ENCODE data around the gene GUCY2C.

The GUCY2C gene

DNA sequence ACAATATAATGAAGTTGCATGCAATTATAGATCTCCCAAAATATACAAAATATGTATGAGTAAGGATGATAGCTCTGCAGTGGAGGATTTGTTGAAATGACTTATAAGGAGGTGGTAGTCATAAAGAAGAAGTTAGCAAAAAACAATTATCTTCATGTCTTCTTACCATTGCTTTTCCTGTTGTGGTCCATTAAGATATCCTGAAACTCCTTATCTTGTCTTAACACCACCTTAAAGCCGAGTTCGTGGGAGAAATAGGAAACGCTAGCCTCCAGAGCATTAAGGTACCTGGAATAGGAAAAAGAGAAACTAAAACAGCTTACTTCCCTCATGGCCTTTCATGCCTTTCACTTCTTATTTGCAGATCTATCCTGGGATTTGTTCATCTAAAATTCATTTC lies 15.2 kb downstream of the GUCY2C start:
- H3K27ac ChIP-seq (ENCODE audit: low read length, poor library complexity, severe bottlenecking), result no peak overlapping the region
- H3K18ac ChIP-seq (ENCODE audit: low read depth in 1 of 2, low read length in 2 of 2), result no peak overlapping the region
- no peak overlapping the region for H2AK5ac ChIP-seq (ENCODE audit: low read length, severe bottlenecking)
- H2BK120ac ChIP-seq (ENCODE audit: low read depth, low read length), result no peak overlapping the region
- no peak overlapping the region for H2BK15ac ChIP-seq (ENCODE audit: low read depth, poor library complexity, severe bottlenecking)
- no peak overlapping the region for H3K14ac ChIP-seq (ENCODE audit: low read length in 2 of 2)
- H3K27me3 ChIP-seq (ENCODE audit: control insufficient read depth in 1 of 2, insufficient read depth in 1 of 2, low read length in 2 of 2), result no peaks in the 10 kb centered on the region
- no peak overlapping the region for H4K91ac ChIP-seq (ENCODE audit: low read length)
- no peak for DNase-seq
- H3K4me1 ChIP-seq (ENCODE audit: control insufficient read depth, insufficient read depth, low read depth, low read length), result no peaks in the 10 kb centered on the region
- H3K79me1 ChIP-seq (replicated peaks; ENCODE audit: low read length, poor library complexity, severe bottlenecking), result no peaks in the 10 kb centered on the region
- H3K9me3 ChIP-seq (ENCODE audit: control insufficient read depth, low read length), result no peaks in the 10 kb centered on the region
- no peak overlapping the region for H3K4me3 ChIP-seq (ENCODE audit: insufficient read depth in 1 of 2, low read depth in 1 of 2, low read length in 2 of 2)
- H3K9ac ChIP-seq (ENCODE audit: low read length), result no peak overlapping the region
- no peak overlapping the region for H2AFZ ChIP-seq (ENCODE audit: low read depth, low read length)
- H3K23ac ChIP-seq (ENCODE audit: low read length in 2 of 2), result no peak overlapping the region
- no peak overlapping the region for H2BK12ac ChIP-seq (ENCODE audit: low read length in 2 of 2)
- H4K8ac ChIP-seq (ENCODE audit: low read length), result no peak overlapping the region
- H3K4me2 ChIP-seq (ENCODE audit: low read length, poor library complexity, severe bottlenecking), result no peak overlapping the region
- WGBS, result 83% methylated on average over 3 of the region's 3 CpGs
- no peaks in the 10 kb centered on the region for H3K36me3 ChIP-seq (ENCODE audit: control insufficient read depth in 1 of 2, insufficient read depth in 2 of 2, low read depth in 1 of 2, low read length in 2 of 2)
- no peak overlapping the region for H2BK5ac ChIP-seq (ENCODE audit: low read depth, low read length, poor library complexity, severe bottlenecking)
- no peak overlapping the region for H3K4ac ChIP-seq (ENCODE audit: low read depth in 1 of 2, low read length in 2 of 2)

DNA sequence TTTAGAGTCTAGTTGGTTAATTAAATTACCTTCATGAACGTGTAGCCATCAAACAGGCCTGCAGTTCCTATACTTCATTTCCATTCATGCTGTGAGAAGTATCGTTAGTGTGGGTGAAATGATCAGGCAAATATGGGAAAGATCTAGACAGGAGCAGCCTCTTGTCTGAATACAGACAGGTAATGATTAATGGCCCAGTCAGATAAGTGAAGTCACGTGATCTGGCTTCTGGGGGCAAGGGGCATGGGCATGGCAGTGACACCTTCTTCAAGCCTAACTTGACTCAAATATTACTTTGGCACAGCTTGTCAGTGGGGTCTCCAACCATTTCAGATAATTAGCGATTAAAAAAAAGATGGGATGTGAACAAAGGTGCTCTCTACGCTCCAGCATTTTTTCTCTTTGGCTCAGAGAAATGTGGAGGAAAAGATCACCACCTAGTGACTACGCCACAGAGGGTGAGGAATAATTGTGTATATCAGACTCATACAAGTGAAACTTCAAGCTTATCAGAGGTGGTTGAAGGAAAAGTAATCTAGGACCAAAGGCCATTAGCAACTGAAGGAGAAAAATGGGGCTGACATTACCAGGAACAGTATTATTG lies 17.8 kb downstream of the GUCY2C start:
- no peak overlapping the region for H3K23ac ChIP-seq (ENCODE audit: low read length in 2 of 2)
- no peak overlapping the region for H2BK5ac ChIP-seq (ENCODE audit: low read depth, low read length, poor library complexity, severe bottlenecking)
- no peak overlapping the region for H3K9ac ChIP-seq (ENCODE audit: low read length)
- H2AFZ ChIP-seq (ENCODE audit: low read depth, low read length), result no peak overlapping the region
- no peak overlapping the region for H3K4me2 ChIP-seq (ENCODE audit: low read length, poor library complexity, severe bottlenecking)
- H3K27me3 ChIP-seq (ENCODE audit: control insufficient read depth in 1 of 2, insufficient read depth in 1 of 2, low read length in 2 of 2), result no peaks in the 10 kb centered on the region
- H3K9me3 ChIP-seq (ENCODE audit: control insufficient read depth, low read length), result no peaks in the 10 kb centered on the region
- no peak overlapping the region for H3K14ac ChIP-seq (ENCODE audit: low read length in 2 of 2)
- no peak overlapping the region for H2AK5ac ChIP-seq (ENCODE audit: low read length, severe bottlenecking)
- no peak overlapping the region for H3K4ac ChIP-seq (ENCODE audit: low read depth in 1 of 2, low read length in 2 of 2)
- 96% methylated on average over 5 of the region's 6 CpGs for WGBS
- no peaks in the 10 kb centered on the region for H3K4me1 ChIP-seq (ENCODE audit: control insufficient read depth, insufficient read depth, low read depth, low read length)
- no peak overlapping the region for H4K8ac ChIP-seq (ENCODE audit: low read length)
- no peak overlapping the region for H4K91ac ChIP-seq (ENCODE audit: low read length)
- no peak overlapping the region for H3K27ac ChIP-seq (ENCODE audit: low read length, poor library complexity, severe bottlenecking)
- no peak overlapping the region for H2BK120ac ChIP-seq (ENCODE audit: low read depth, low read length)
- DNase-seq, result no peak
- no peak overlapping the region for H3K4me3 ChIP-seq (ENCODE audit: insufficient read depth in 1 of 2, low read depth in 1 of 2, low read length in 2 of 2)
- no peak overlapping the region for H2BK12ac ChIP-seq (ENCODE audit: low read length in 2 of 2)
- H2BK15ac ChIP-seq (ENCODE audit: low read depth, poor library complexity, severe bottlenecking), result no peak overlapping the region
- no peak overlapping the region for H3K18ac ChIP-seq (ENCODE audit: low read depth in 1 of 2, low read length in 2 of 2)
- H3K79me1 ChIP-seq (replicated peaks; ENCODE audit: low read length, poor library complexity, severe bottlenecking), result no peaks in the 10 kb centered on the region
- no peaks in the 10 kb centered on the region for H3K36me3 ChIP-seq (ENCODE audit: control insufficient read depth in 1 of 2, insufficient read depth in 2 of 2, low read depth in 1 of 2, low read length in 2 of 2)

DNA sequence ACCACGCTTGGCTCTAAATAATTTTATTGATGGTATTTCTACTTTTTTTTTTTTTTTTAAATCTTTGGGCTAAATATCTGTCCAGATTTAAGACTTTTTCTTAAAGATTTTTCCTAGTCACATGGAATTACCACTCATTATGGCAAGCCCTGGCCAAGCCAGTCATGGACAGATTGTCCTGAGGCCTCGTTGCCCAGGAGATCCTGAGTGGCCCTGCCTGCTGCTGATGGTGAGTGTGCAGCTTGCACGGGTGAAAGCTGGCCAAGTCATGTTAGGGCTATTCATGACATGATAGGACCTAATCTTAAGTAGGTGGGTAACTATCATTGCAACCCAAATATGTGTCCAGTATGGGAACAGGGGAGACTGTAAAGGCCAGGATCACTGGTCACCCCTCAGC lies 27.8 kb downstream of the GUCY2C start:
- H3K4ac ChIP-seq (ENCODE audit: low read depth in 1 of 2, low read length in 2 of 2), result no peak overlapping the region
- H2BK120ac ChIP-seq (ENCODE audit: low read depth, low read length), result no peak overlapping the region
- WGBS, result 79% methylated on average over 2 of the region's 3 CpGs
- H3K9ac ChIP-seq (ENCODE audit: low read length), result no peak overlapping the region
- H4K8ac ChIP-seq (ENCODE audit: low read length), result no peak overlapping the region
- no peaks in the 10 kb centered on the region for H3K27me3 ChIP-seq (ENCODE audit: control insufficient read depth in 1 of 2, insufficient read depth in 1 of 2, low read length in 2 of 2)
- no peak overlapping the region for H3K27ac ChIP-seq (ENCODE audit: low read length, poor library complexity, severe bottlenecking)
- H2BK5ac ChIP-seq (ENCODE audit: low read depth, low read length, poor library complexity, severe bottlenecking), result no peak overlapping the region
- no peak overlapping the region for H2BK12ac ChIP-seq (ENCODE audit: low read length in 2 of 2)
- H3K14ac ChIP-seq (ENCODE audit: low read length in 2 of 2), result no peak overlapping the region
- H3K4me1 ChIP-seq (ENCODE audit: control insufficient read depth, insufficient read depth, low read depth, low read length), result no peaks in the 10 kb centered on the region
- DNase-seq, result no peak
- H3K9me3 ChIP-seq (ENCODE audit: control insufficient read depth, low read length), result no peaks in the 10 kb centered on the region
- H3K79me1 ChIP-seq (replicated peaks; ENCODE audit: low read length, poor library complexity, severe bottlenecking), result no peaks in the 10 kb centered on the region
- no peak overlapping the region for H2AK5ac ChIP-seq (ENCODE audit: low read length, severe bottlenecking)
- H3K18ac ChIP-seq (ENCODE audit: low read depth in 1 of 2, low read length in 2 of 2), result no peak overlapping the region
- no peak overlapping the region for H3K23ac ChIP-seq (ENCODE audit: low read length in 2 of 2)
- H3K4me3 ChIP-seq (ENCODE audit: insufficient read depth in 1 of 2, low read depth in 1 of 2, low read length in 2 of 2), result no peak overlapping the region
- no peaks in the 10 kb centered on the region for H3K36me3 ChIP-seq (ENCODE audit: control insufficient read depth in 1 of 2, insufficient read depth in 2 of 2, low read depth in 1 of 2, low read length in 2 of 2)
- no peak overlapping the region for H3K4me2 ChIP-seq (ENCODE audit: low read length, poor library complexity, severe bottlenecking)
- no peak overlapping the region for H2AFZ ChIP-seq (ENCODE audit: low read depth, low read length)
- peak overlapping the region; percentile 11 for H4K91ac ChIP-seq (ENCODE audit: low read length)
- H2BK15ac ChIP-seq (ENCODE audit: low read depth, poor library complexity, severe bottlenecking), result no peak overlapping the region

DNA sequence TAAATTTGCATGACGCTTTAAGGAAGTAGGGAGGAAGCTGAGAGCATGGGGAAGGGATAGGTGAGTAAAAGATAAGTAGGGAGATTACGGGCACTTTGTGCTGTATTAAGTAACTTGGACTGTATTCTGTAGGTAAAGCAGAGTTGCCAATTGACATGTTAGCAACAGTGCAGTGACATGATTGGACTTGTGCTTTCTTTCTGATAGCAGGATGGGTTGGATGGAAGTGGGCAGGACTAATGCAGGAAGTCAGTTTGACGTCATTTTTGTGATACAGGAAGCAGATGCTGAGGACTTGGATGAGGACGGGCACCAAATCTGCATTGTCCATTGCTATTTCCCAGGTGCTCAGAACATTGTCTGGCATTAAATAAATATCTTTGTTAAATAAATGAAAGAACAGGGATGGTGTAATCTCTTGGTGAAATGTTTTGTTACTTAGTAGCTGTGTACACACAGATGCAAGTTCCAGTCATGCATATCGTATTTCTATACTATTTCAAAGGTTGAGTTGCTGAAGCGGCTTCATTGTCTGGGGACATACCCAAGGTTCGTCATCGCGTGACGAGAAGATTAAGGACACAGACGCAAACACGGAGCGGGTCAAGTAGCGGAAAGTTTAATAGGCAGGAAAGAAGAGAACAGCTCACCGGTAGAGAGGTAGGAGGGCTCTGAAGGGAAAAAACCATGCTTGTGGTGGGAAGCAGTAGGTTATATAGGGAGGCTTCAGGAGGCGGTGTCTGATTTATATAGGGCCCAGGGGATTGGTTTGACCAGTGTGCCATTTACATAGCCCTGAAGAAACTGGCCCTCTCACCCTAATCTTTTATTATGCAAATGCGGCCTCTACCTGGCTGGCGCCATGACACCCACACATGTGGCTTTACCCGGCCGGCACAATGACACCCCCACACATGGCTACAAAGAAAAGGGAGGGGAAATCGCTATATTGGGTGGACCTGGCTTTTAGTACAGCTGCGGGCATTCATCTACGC lies 30.7 kb downstream of the GUCY2C start:
- H2BK120ac ChIP-seq (ENCODE audit: low read depth, low read length), result no peak overlapping the region
- no peaks in the 10 kb centered on the region for H3K4me1 ChIP-seq (ENCODE audit: control insufficient read depth, insufficient read depth, low read depth, low read length)
- H3K79me1 ChIP-seq (replicated peaks; ENCODE audit: low read length, poor library complexity, severe bottlenecking), result no peaks in the 10 kb centered on the region
- H3K4ac ChIP-seq (ENCODE audit: low read depth in 1 of 2, low read length in 2 of 2), result no peak overlapping the region
- H3K23ac ChIP-seq (ENCODE audit: low read length in 2 of 2), result no peak overlapping the region
- H3K27me3 ChIP-seq (ENCODE audit: control insufficient read depth in 1 of 2, insufficient read depth in 1 of 2, low read length in 2 of 2), result no peaks in the 10 kb centered on the region
- no peak overlapping the region for H3K18ac ChIP-seq (ENCODE audit: low read depth in 1 of 2, low read length in 2 of 2)
- H2BK12ac ChIP-seq (ENCODE audit: low read length in 2 of 2), result no peak overlapping the region
- peak overlapping the region in 1 of 2 experiments; percentile 33 for H3K4me3 ChIP-seq (ENCODE audit: insufficient read depth in 1 of 2, low read depth in 1 of 2, low read length in 2 of 2)
- H4K8ac ChIP-seq (ENCODE audit: low read length), result no peak overlapping the region
- no peak overlapping the region for H2AFZ ChIP-seq (ENCODE audit: low read depth, low read length)
- no peaks in the 10 kb centered on the region for H3K36me3 ChIP-seq (ENCODE audit: control insufficient read depth in 1 of 2, insufficient read depth in 2 of 2, low read depth in 1 of 2, low read length in 2 of 2)
- no peak overlapping the region for H3K27ac ChIP-seq (ENCODE audit: low read length, poor library complexity, severe bottlenecking)
- no peak overlapping the region for H3K4me2 ChIP-seq (ENCODE audit: low read length, poor library complexity, severe bottlenecking)
- WGBS, result 94% methylated on average over 23 of the region's 23 CpGs
- no peak overlapping the region for H3K14ac ChIP-seq (ENCODE audit: low read length in 2 of 2)
- no peaks in the 10 kb centered on the region for H3K9me3 ChIP-seq (ENCODE audit: control insufficient read depth, low read length)
- H2AK5ac ChIP-seq (ENCODE audit: low read length, severe bottlenecking), result no peak overlapping the region
- DNase-seq, result no peak
- peak overlapping the region; percentile 64 for H3K9ac ChIP-seq (ENCODE audit: low read length)
- H2BK15ac ChIP-seq (ENCODE audit: low read depth, poor library complexity, severe bottlenecking), result no peak overlapping the region
- no peak overlapping the region for H2BK5ac ChIP-seq (ENCODE audit: low read depth, low read length, poor library complexity, severe bottlenecking)
- no peak overlapping the region for H4K91ac ChIP-seq (ENCODE audit: low read length)

Measured in mesenchymal stem cell (in vitro differentiated cells and primary cell).